ENCODE measurements around the gene YPEL3.

YPEL3 gene

DNA sequence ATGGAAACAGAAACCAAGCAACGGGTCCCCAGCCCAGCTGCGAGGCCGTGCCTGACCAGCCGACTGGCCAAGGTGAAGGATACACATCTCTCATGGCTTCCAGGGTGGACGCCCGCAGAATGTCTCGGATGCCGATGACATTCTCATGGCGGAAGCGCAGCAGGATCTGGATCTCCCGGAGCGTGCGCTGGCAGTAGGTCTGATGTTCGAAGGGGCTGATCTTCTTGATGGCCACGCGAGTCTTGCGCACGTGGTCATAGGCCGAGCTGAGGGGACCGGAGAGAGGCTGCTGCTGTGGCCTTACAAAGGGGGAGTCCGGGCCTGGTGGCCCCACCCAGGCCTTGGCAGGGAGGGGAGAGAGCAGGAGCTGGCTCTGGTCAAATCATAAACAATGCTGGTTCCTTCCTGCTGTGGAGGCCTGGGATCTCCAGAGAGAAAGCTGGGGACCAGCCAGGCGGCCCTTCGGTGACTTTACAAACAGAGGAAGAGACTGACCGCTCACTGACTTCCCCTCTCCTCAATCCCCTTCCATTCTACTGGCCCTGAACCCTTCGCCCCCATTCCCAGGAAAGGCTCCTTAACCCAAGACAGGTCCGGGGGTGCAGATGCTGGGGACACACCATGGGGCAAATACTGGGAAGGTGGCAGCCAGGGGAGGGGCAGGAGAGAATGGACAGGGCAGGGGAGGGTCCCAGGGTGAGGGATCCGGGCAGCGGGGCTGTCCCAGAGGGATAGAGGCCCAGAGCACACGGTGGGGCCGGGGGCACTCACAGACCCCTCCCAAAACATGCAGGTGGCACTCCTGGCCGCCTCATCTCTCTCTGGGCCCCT, 25.9 kb upstream of the YPEL3 start:
- DNase-seq, result no peak
- Mint-ChIP-seq H3K27me3 (ENCODE audit: low read depth, poor library complexity) (peaks cover 11% of the 10 kb centered on the region), H3K36me3 (ENCODE audit: low read depth) (peaks cover 30% of the 10 kb centered on the region), H3K27ac (peak overlapping the region; percentile 97), H3K9me3 (no peaks in the 10 kb centered on the region), H3K4me1 (peaks cover 35% of the 10 kb centered on the region), H3K4me3 (peak overlapping the region; percentile 90)
- TF ChIP-seq, protein P1, sequence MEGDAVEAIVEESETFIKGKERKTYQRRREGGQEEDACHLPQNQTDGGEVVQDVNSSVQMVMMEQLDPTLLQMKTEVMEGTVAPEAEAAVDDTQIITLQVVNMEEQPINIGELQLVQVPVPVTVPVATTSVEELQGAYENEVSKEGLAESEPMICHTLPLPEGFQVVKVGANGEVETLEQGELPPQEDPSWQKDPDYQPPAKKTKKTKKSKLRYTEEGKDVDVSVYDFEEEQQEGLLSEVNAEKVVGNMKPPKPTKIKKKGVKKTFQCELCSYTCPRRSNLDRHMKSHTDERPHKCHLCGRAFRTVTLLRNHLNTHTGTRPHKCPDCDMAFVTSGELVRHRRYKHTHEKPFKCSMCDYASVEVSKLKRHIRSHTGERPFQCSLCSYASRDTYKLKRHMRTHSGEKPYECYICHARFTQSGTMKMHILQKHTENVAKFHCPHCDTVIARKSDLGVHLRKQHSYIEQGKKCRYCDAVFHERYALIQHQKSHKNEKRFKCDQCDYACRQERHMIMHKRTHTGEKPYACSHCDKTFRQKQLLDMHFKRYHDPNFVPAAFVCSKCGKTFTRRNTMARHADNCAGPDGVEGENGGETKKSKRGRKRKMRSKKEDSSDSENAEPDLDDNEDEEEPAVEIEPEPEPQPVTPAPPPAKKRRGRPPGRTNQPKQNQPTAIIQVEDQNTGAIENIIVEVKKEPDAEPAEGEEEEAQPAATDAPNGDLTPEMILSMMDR (IDR thresholded peaks at IDR 0.05), result no peak

- Mint-ChIP-seq H3K9me3 (no peaks in the 10 kb centered on the region), H3K4me3 (peak overlapping the region; percentile 52), H3K27ac (no peak overlapping the region), H3K27me3 (ENCODE audit: low read depth, poor library complexity) (peaks cover 7% of the 10 kb centered on the region), H3K36me3 (ENCODE audit: low read depth) (peaks cover 30% of the 10 kb centered on the region), H3K4me1 (peaks cover 30% of the 10 kb centered on the region)
- no peak for DNase-seq
- TF ChIP-seq, protein P1 (IDR thresholded peaks at IDR 0.05), result no peak
These were observed 24.5 kb upstream of the YPEL3 start for GRCh38 chr16:30120340-30121105.

- H3K36me3 Mint-ChIP-seq (ENCODE audit: low read depth), result peaks cover 30% of the 10 kb centered on the region
- TF ChIP-seq, protein P1 (IDR thresholded peaks at IDR 0.05), result no peak
- H3K4me1 Mint-ChIP-seq, result peaks cover 27% of the 10 kb centered on the region
- DNase-seq, result no peak
- H3K9me3 Mint-ChIP-seq, result no peaks in the 10 kb centered on the region
- peaks cover 5% of the 10 kb centered on the region for H3K27me3 Mint-ChIP-seq (ENCODE audit: low read depth, poor library complexity)
- H3K27ac Mint-ChIP-seq, result peak overlapping the region; percentile 31
- no peak overlapping the region for H3K4me3 Mint-ChIP-seq
These were observed 23.4 kb upstream of the YPEL3 start for GRCh38 chr16:30119428-30119827.

- TF ChIP-seq, protein P1 (IDR thresholded peaks at IDR 0.05), result no peak
- peaks cover 30% of the 10 kb centered on the region for H3K36me3 Mint-ChIP-seq (ENCODE audit: low read depth)
- H3K4me1 Mint-ChIP-seq, result peaks cover 20% of the 10 kb centered on the region
- peaks cover 5% of the 10 kb centered on the region for H3K27me3 Mint-ChIP-seq (ENCODE audit: low read depth, poor library complexity)
- H3K4me3 Mint-ChIP-seq, result no peak overlapping the region
- no peak for DNase-seq
- no peaks in the 10 kb centered on the region for H3K9me3 Mint-ChIP-seq
- H3K27ac Mint-ChIP-seq, result no peak overlapping the region
These were observed 21.8 kb upstream of the YPEL3 start for GRCh38 chr16:30117768-30118167.

DNA sequence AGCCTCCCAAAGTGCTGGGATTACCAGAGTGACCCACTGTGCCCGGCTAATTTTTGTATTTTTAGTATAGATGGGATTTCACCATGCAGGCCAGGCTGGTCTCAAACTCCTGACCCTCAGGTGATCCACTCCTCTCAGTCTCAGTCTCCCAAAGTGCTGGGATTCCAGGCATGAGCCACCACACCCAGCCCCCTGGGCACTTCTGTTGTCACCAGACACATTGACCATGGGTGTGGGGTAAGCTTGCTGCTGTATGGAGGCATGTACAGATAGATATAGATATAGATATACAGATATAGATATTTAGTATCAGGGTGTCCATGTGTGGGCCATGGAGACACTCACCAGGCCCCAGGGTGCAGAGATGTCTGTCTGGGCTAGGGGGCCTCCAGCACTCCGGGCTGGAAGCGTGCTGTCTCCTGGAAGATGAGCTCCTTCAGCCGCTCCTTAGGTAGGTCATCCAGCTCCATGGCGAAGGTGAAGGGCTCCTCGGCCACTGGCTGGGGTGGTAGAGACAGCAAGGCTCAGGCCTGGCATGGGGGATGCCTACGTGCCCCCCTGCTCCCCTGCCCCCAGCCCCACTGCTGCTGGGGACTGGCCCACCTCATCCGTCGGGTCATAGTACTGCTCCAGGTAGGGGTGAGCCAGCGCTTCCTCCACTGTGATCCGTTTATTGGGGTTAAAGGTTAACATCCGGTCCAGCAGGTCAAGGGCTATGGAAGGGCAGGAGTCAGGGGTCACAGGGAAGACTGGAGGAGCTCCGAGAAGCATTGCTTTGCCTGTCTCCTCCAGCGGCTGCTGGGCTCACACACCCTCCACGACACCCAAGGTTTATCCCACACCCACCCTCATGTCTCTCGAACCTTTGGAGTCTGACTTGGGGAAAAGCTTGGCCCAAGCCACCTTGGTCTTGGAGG, 20.5 kb upstream of the YPEL3 start:
- H3K27me3 Mint-ChIP-seq (ENCODE audit: low read depth, poor library complexity), result peaks cover 3% of the 10 kb centered on the region
- no peaks in the 10 kb centered on the region for H3K9me3 Mint-ChIP-seq
- no peak for DNase-seq
- H3K4me3 Mint-ChIP-seq, result no peak overlapping the region
- TF ChIP-seq, protein P1 (IDR thresholded peaks at IDR 0.05), result no peak
- peaks cover 32% of the 10 kb centered on the region for H3K36me3 Mint-ChIP-seq (ENCODE audit: low read depth)
- no peak overlapping the region for H3K27ac Mint-ChIP-seq
- peaks cover 13% of the 10 kb centered on the region for H3K4me1 Mint-ChIP-seq

Measured in nephron progenitor cell (in vitro differentiated cells).